ENCODE data around the gene CLTRN. TPM values are rescaled to one million over a fixed set of nuclear protein-coding genes. Genes with fewer than 3 reads are reported as not detected.
"Not testable (repeated sequence)": the region's sequence is repeated elsewhere in the genome, so short reads cannot be mapped to it uniquely, and the experiment has no call there.

Gene CLTRN
- total RNA-seq = 10 to 100 TPM in 5 of 6 experiments, 1 to 10 TPM in 1; 8.8 to 14.0 (median 10.2) TPM
- long read RNA-seq, partial matches to known transcripts = 0 of 1 reads
- long read RNA-seq, other reads (novel, unspliced or antisense) = 0 of 1 reads

- H3K4me1 ChIP-seq = no peaks in the 10 kb centered on the region
- ATAC-seq = peak; percentile 26 to 70 (median 46)
- H3K36me3 ChIP-seq = no peaks in the 10 kb centered on the region
- H3K27ac ChIP-seq = no peak within 1 kb of the TSS
- DNase-seq = no peak
- intact Hi-C loops (cut with DNase I) = no loop called here
- H3K4me3 ChIP-seq = peak within 1 kb of the TSS in 2 of 3 donors; percentile 0 to 5
- H3K9me3 ChIP-seq = no peaks in the 10 kb centered on the region
- TF ChIP-seq, protein P1, sequence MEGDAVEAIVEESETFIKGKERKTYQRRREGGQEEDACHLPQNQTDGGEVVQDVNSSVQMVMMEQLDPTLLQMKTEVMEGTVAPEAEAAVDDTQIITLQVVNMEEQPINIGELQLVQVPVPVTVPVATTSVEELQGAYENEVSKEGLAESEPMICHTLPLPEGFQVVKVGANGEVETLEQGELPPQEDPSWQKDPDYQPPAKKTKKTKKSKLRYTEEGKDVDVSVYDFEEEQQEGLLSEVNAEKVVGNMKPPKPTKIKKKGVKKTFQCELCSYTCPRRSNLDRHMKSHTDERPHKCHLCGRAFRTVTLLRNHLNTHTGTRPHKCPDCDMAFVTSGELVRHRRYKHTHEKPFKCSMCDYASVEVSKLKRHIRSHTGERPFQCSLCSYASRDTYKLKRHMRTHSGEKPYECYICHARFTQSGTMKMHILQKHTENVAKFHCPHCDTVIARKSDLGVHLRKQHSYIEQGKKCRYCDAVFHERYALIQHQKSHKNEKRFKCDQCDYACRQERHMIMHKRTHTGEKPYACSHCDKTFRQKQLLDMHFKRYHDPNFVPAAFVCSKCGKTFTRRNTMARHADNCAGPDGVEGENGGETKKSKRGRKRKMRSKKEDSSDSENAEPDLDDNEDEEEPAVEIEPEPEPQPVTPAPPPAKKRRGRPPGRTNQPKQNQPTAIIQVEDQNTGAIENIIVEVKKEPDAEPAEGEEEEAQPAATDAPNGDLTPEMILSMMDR (IDR thresholded peaks at IDR 0.05) = no peak
- TF ChIP-seq POLR2A (IDR thresholded peaks at IDR 0.05) = no peak
- 41% methylated on average over 13 of the region's 14 CpGs for WGBS (ENCODE audit: insufficient coverage, low coverage, low lambda C conversion rate, missing lambda C conversion rate)
- peaks cover 0 to 8% of the 10 kb centered on the region in 2 donors for H3K27me3 ChIP-seq
Measured at GRCh38 chrX:15664487-15665444, at the start of gene CLTRN. TSS of gene CLTRN (minus strand) at chrX:15664805. CDS start at chrX:15664775, 30 bp downstream.

GRCh38 chrX:15704273-15704672 lies 39.7 kb upstream of the CLTRN start:
- H3K9me3 ChIP-seq; H3K4me3 ChIP-seq; intact Hi-C loops (cut with DNase I); H3K27me3 ChIP-seq; H3K4me1 ChIP-seq; ATAC-seq; DNase-seq; H3K36me3 ChIP-seq; H3K27ac ChIP-seq: not testable (repeated sequence)
- 71% methylated on average over 2 of the region's 8 CpGs for WGBS (ENCODE audit: insufficient coverage, low coverage, low lambda C conversion rate, missing lambda C conversion rate)

GRCh38 chrX:15703809-15704208 lies 39.2 kb upstream of the CLTRN start:
- intact Hi-C loops (cut with DNase I) = not testable (repeated sequence)
- 100% methylated on average over 1 of the region's 5 CpGs for WGBS (ENCODE audit: insufficient coverage, low coverage, low lambda C conversion rate, missing lambda C conversion rate)
- peak; percentile 84 to 94 (median 89) for ATAC-seq

GRCh38 chrX:15702488-15703371 lies 38.1 kb upstream of the CLTRN start:
- no peak for DNase-seq

More at GRCh38 chrX:15703809-15704208, 39.2 kb upstream of the CLTRN start:
- H3K9me3 ChIP-seq, H3K4me1 ChIP-seq, DNase-seq, H3K4me3 ChIP-seq, H3K27me3 ChIP-seq, H3K27ac ChIP-seq, H3K36me3 ChIP-seq: not testable (repeated sequence)

GRCh38 chrX:15696516-15696915 lies 31.9 kb upstream of the CLTRN start:
- Histone ChIP-seq H3K9me3 (no peaks in the 10 kb centered on the region), H3K27ac (no peak overlapping the region), H3K4me1 (no peaks in the 10 kb centered on the region), H3K36me3 (peaks cover 0 to 10% (median 0%) of the 10 kb centered on the region in 4 donors), H3K27me3 (no peaks in the 10 kb centered on the region), H3K4me3 (no peak overlapping the region)
- TF ChIP-seq, protein P1 (IDR thresholded peaks at IDR 0.05) = no peak
- TF ChIP-seq POLR2A (IDR thresholded peaks at IDR 0.05) = no peak
- 84% methylated on average over 3 of the region's 3 CpGs for WGBS (ENCODE audit: insufficient coverage, low coverage, low lambda C conversion rate, missing lambda C conversion rate)
- no peak for DNase-seq
- intact Hi-C loops (cut with DNase I) = no loop called here
- ATAC-seq = no peak

More at GRCh38 chrX:15702488-15703371, 38.1 kb upstream of the CLTRN start:
- peak in 1 of 4 donors; percentile 23 for ATAC-seq
- WGBS (ENCODE audit: insufficient coverage, low coverage, low lambda C conversion rate, missing lambda C conversion rate) = 96% methylated on average over 18 of the region's 40 CpGs
- Histone ChIP-seq H3K9me3 (no peaks in the 10 kb centered on the region), H3K4me3 (no peak overlapping the region), H3K27ac (no peak overlapping the region), H3K4me1 (no peaks in the 10 kb centered on the region), H3K27me3 (no peaks in the 10 kb centered on the region), H3K36me3 (peaks cover 0 to 1% (median 0%) of the 10 kb centered on the region in 4 donors)
- intact Hi-C loops (cut with DNase I) = no loop called here
- TF ChIP-seq POLR2A (IDR thresholded peaks at IDR 0.05) = no peak
- TF ChIP-seq, protein P1 (IDR thresholded peaks at IDR 0.05) = no peak
